Fibroblast of lung (primary cell): Measurements from ENCODE around the gene CAPN9. TPM values are rescaled to one million over a fixed set of nuclear protein-coding genes. Genes with fewer than 3 reads are reported as not detected.

ENCODE experiments used
- DNase-seq, 2 donors: peaks; one replicate each; pipeline versions ENCODE4 v3.0.0 to v3.0.0-alpha.2; 2010; ENCODE audit warnings: low read depth in 2 of 2
- H2AFZ ChIP-seq: 2 replicates; pipeline ENCODE4 v1.5.1; 2012; ENCODE audit warnings: low read length, control low read depth, inconsistent platforms
- H3K27ac ChIP-seq: 2 replicates; pipeline ENCODE4 v1.5.1; 2011; ENCODE audit warnings: low read length, control low read depth; ENCODE audit not compliant: insufficient read depth
- H3K27me3 ChIP-seq: 2 replicates; pipeline ENCODE4 v1.5.1; 2011; ENCODE audit warnings: mild to moderate bottlenecking, low read length; ENCODE audit not compliant: control insufficient read depth, insufficient read depth
- H3K36me3 ChIP-seq: 2 replicates; pipeline ENCODE4 v1.5.1; 2011; ENCODE audit warnings: low read length; ENCODE audit not compliant: control insufficient read depth, insufficient read depth
- H3K4me1 ChIP-seq: 2 replicates; pipeline ENCODE4 v1.5.1; 2011; ENCODE audit warnings: low read length; ENCODE audit not compliant: control insufficient read depth, insufficient read depth; ENCODE audit errors: extremely low read depth
- H3K4me2 ChIP-seq: 2 replicates; pipeline ENCODE4 v1.5.1; 2011; ENCODE audit warnings: low read length, control low read depth; ENCODE audit not compliant: insufficient read depth; ENCODE audit errors: extremely low read depth
- H3K4me3 ChIP-seq, 4 experiments: fragments of 200-600 bp in 1 of 4; sonication (generic) in 1 of 4; replicated peaks in 1 of 4; 2 replicates each; pipeline ENCODE4 v1.5.1; 2011 to 2016; ENCODE audit warnings: low read length in 4 of 4, low read depth in 3 of 4, mild to moderate bottlenecking in 3 of 4, control low read depth in 2 of 4, inconsistent platforms in 1 of 4, mixed read lengths in 1 of 4; ENCODE audit not compliant: insufficient read depth in 1 of 4; ENCODE audit errors: control extremely low read depth in 1 of 4
- H3K79me2 ChIP-seq: 2 replicates; pipeline ENCODE4 v1.5.1; 2012; ENCODE audit warnings: mild to moderate bottlenecking, low read length, inconsistent platforms; ENCODE audit not compliant: control insufficient read depth, insufficient read depth
- H3K9ac ChIP-seq: 2 replicates; pipeline ENCODE4 v1.5.1; 2011; ENCODE audit warnings: mild to moderate bottlenecking, low read length, control low read depth; ENCODE audit not compliant: insufficient read depth
- H3K9me3 ChIP-seq: 2 replicates; pipeline ENCODE4 v1.5.1; 2012; ENCODE audit warnings: low read depth, low read length; ENCODE audit not compliant: control insufficient read depth, insufficient read depth
- H4K20me1 ChIP-seq: 2 replicates; pipeline ENCODE4 v1.5.1; 2011; ENCODE audit warnings: low read length; ENCODE audit not compliant: control insufficient read depth, insufficient read depth; ENCODE audit errors: extremely low read depth
- CTCF ChIP-seq, 2 donors: IDR thresholded peaks in 1 of 2; conservative IDR thresholded peaks in 1 of 2; 1 replicate in 1 of 2; 2 replicates in 1 of 2; pipeline ENCODE4 v1.5.1; 2011 to 2012; ENCODE audit warnings: low read length in 2 of 2, control low read depth in 1 of 2, inconsistent platforms in 1 of 2, low read depth in 1 of 2, mild to moderate bottlenecking in 1 of 2
- EZH2 ChIP-seq: IDR thresholded peaks from 2 replicates; pipeline ENCODE4 v1.5.1; 2012; ENCODE audit warnings: low read length, control low read depth, mild to moderate bottlenecking; ENCODE audit errors: missing control alignments
- polyA plus RNA-seq, 2 donors: library from polyadenylated mRNA; depleted of rRNA in 1 of 2; stranded (reverse) in 1 of 2; unstranded in 1 of 2; fragments of >200 nt; gene quantifications; 2 replicates each; pipeline ENCODE4 v1.2.1, GENCODE V29; 2011 to 2012; ENCODE audit warnings: missing spikeins in 1 of 2
- total RNA-seq: library from RNA; depleted of rRNA; stranded (reverse); fragments of >200 nt; gene quantifications from 2 replicates; pipeline ENCODE4 v1.2.1, GENCODE V29; 2014

Gene CAPN9
- total and polyA plus RNA-seq, 2 donors (not counting 1 experiment from before 2014, with no cell fraction given): 0.17 TPM; not detected in 1

- no peak overlapping the region for H3K4me2 ChIP-seq
- H3K79me2 ChIP-seq: no peaks in the 10 kb centered on the region
- no peak overlapping the region for H3K9ac ChIP-seq
- H3K27ac ChIP-seq: no peak overlapping the region
- H3K4me3 ChIP-seq: no peak overlapping the region
- H3K36me3 ChIP-seq: no peaks in the 10 kb centered on the region
- H2AFZ ChIP-seq: no peak overlapping the region
- H3K4me1 ChIP-seq: no peaks in the 10 kb centered on the region
- H3K9me3 ChIP-seq: no peaks in the 10 kb centered on the region
- DNase-seq: no peak
- no peaks in the 10 kb centered on the region for H3K27me3 ChIP-seq
- no peaks in the 10 kb centered on the region for H4K20me1 ChIP-seq
- no peak for TF ChIP-seq EZH2
- no peak for TF ChIP-seq CTCF (conservative IDR thresholded peaks at IDR 0.05 in 1 of 2, IDR thresholded peaks at IDR 0.05 in 1 of 2; ENCODE audit: low read depth in 1 of 2, low read length in 2 of 2)
Observed at GRCh38 chr1:230701895-230702768, 45.1 kb upstream of the CAPN9 start.

- no peak for DNase-seq
- Histone ChIP-seq H4K20me1 (no peaks in the 10 kb centered on the region), H3K27ac (no peak overlapping the region), H3K9me3 (no peaks in the 10 kb centered on the region), H3K27me3 (no peaks in the 10 kb centered on the region), H3K36me3 (no peaks in the 10 kb centered on the region), H3K4me3 (no peak overlapping the region), H3K4me2 (no peak overlapping the region), H3K79me2 (no peaks in the 10 kb centered on the region), H2AFZ (no peak overlapping the region), H3K9ac (no peak overlapping the region), H3K4me1 (no peaks in the 10 kb centered on the region)
- TF ChIP-seq EZH2: no peak
- TF ChIP-seq CTCF (conservative IDR thresholded peaks at IDR 0.05 in 1 of 2, IDR thresholded peaks at IDR 0.05 in 1 of 2; ENCODE audit: low read depth in 1 of 2, low read length in 2 of 2): no peak
Observed at GRCh38 chr1:230702934-230703678, 44.1 kb upstream of the CAPN9 start.

- Histone ChIP-seq H3K9ac (no peak overlapping the region), H3K27me3 (no peaks in the 10 kb centered on the region), H3K79me2 (no peaks in the 10 kb centered on the region), H3K36me3 (no peaks in the 10 kb centered on the region), H3K4me3 (no peak overlapping the region), H4K20me1 (no peaks in the 10 kb centered on the region), H3K9me3 (no peaks in the 10 kb centered on the region), H3K4me1 (no peaks in the 10 kb centered on the region), H2AFZ (no peak overlapping the region), H3K4me2 (no peak overlapping the region), H3K27ac (no peak overlapping the region)
- no peak for TF ChIP-seq EZH2
- no peak for TF ChIP-seq CTCF (conservative IDR thresholded peaks at IDR 0.05 in 1 of 2, IDR thresholded peaks at IDR 0.05 in 1 of 2; ENCODE audit: low read depth in 1 of 2, low read length in 2 of 2)
- DNase-seq: no peak
Observed at GRCh38 chr1:230703679-230704385, 43.4 kb upstream of the CAPN9 start.
